Caco-2 (cell line): ENCODE measurements around the gene CROCC2. TPM values are rescaled to one million over a fixed set of nuclear protein-coding genes. Genes with fewer than 3 reads are reported as not detected.

Experiments used
- BruUV-seq: library from RNA; stranded (reverse); fragments of 400-500 nt; replicated peaks from 2 replicates; lab custom pipeline; 2021; lab: Mats Ljungman, UMichigan
- CTCF ChIA-PET: fragments of 300-600 bp; sonication (Branson Sonifier 250); formaldehyde crosslinking; loops from one replicate; lab custom pipeline; 2022; ENCODE audit warnings: antibody characterized with exemption; lab: Charles Lee
- POLR2A ChIA-PET: fragments of 300-600 bp; sonication (Branson Sonifier 250); formaldehyde crosslinking; loops from one replicate; lab custom pipeline; 2022; ENCODE audit warnings: antibody characterized with exemption; lab: Charles Lee
- DNase-seq, 2 experiments: peaks; one replicate each; pipeline versions ENCODE4 v3.0.0 to v3.0.0-alpha.2; 2020 to 2022
- H3K27me3 ChIP-seq: replicated peaks from 2 replicates; pipeline ENCODE4 v1.6.0; 2011; ENCODE audit warnings: low read length; ENCODE audit not compliant: control insufficient read depth, insufficient read depth
- H3K36me3 ChIP-seq: 2 replicates; pipeline ENCODE4 v1.5.1; 2011; ENCODE audit warnings: low read length; ENCODE audit not compliant: control insufficient read depth, insufficient read depth
- H3K4me1 ChIP-seq: fragments of 250-450 bp; sonication (Bioruptor Pico); 2 replicates; pipeline ENCODE4 v1.5.1; 2020; ENCODE audit warnings: mild to moderate bottlenecking
- H3K4me3 ChIP-seq: 2 replicates; pipeline ENCODE4 v1.5.1; 2011; ENCODE audit warnings: low read depth, mild to moderate bottlenecking, control low read depth, low read length
- H3K9me3 ChIP-seq: fragments of 250-450 bp; sonication (Bioruptor Pico); 2 replicates; pipeline ENCODE4 v1.5.1; 2020; ENCODE audit warnings: mild to moderate bottlenecking, moderate library complexity
- H3K27ac Mint-ChIP-seq: one replicate; pipeline ENCODE4 v1.8.0; 2022; ENCODE audit warnings: mixed read lengths; ENCODE audit not compliant: unreplicated experiment
- H3K27me3 Mint-ChIP-seq: one replicate; pipeline ENCODE4 v1.8.0; 2022; ENCODE audit warnings: mixed read lengths; ENCODE audit not compliant: insufficient read depth, unreplicated experiment
- H3K36me3 Mint-ChIP-seq: one replicate; pipeline ENCODE4 v1.8.0; 2022; ENCODE audit warnings: mild to moderate bottlenecking, mixed read lengths; ENCODE audit not compliant: insufficient read depth, unreplicated experiment
- H3K4me1 Mint-ChIP-seq: one replicate; pipeline ENCODE4 v1.8.0; 2022; ENCODE audit warnings: low read depth, mixed read lengths; ENCODE audit not compliant: unreplicated experiment
- H3K4me3 Mint-ChIP-seq: one replicate; pipeline ENCODE4 v1.8.0; 2022; ENCODE audit warnings: mild to moderate bottlenecking, moderate library complexity, mixed read lengths; ENCODE audit not compliant: unreplicated experiment
- H3K9me3 Mint-ChIP-seq: one replicate; pipeline ENCODE4 v1.8.0; 2022; ENCODE audit warnings: mixed read lengths; ENCODE audit not compliant: unreplicated experiment
- intact Hi-C: fragments of 100-400 bp; cut with micrococcal nuclease; formaldehyde crosslinking; loops from one replicate; pipeline ENCODE4 v1.10.0; 2022; ENCODE audit not compliant: unreplicated experiment
- total RNA-seq: library from RNA; stranded (reverse); gene quantifications from 2 replicates; pipeline ENCODE4 v1.2.3, GENCODE V29; 2022
- TF ChIP-seq, protein P1 (sequence below), 2 experiments: fragments of 200-600 bp in 1 of 2; IDR thresholded peaks; 1 replicate in 1 of 2; 2 replicates in 1 of 2; pipeline versions ENCODE4 v1.5.1 to v1.8.0; 2011 to 2022; ENCODE audit warnings: antibody characterized with exemption in 1 of 2, control low read depth in 1 of 2, inconsistent platforms in 1 of 2, low read depth in 1 of 2, low read length in 1 of 2, mild to moderate bottlenecking in 1 of 2, moderate library complexity in 1 of 2; ENCODE audit not compliant: insufficient read depth in 1 of 2, severe bottlenecking in 1 of 2, unreplicated experiment in 1 of 2

The CROCC2 gene
- total RNA-seq, 1 experiment from 2014 or later = not detected

DNA sequence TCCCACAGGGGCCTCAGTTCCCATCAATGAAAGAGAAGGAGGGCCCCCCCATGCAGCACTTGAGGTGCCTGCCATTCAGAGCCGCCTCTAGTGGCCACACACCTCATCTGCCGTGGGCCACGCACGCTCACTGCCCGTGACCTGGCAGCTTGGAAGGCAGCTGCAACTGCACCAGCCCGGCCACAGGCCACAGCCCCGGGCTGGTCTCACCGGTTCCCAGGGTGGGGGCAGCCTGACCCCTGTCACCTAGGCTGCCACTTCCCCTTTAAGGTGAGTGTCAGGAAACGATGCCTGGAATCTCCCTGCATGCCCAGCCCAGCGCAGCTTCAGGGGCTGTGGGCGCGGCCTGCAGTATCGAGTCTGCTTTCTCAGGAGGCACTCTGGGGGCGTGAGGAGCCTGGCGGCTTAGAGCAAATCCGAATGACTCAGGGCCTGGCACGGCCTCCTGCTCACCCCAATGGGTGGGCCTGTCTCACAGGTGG is 12.7 kb upstream of the CROCC2 start:
- H3K9me3 Mint-ChIP-seq = no peaks in the 10 kb centered on the region
- peak overlapping the region; percentile 81 for H3K4me3 Mint-ChIP-seq
- Histone ChIP-seq H3K36me3 (no peaks in the 10 kb centered on the region), H3K27me3 (no peaks in the 10 kb centered on the region), H3K9me3 (no peaks in the 10 kb centered on the region), H3K4me1 (peaks cover 33% of the 10 kb centered on the region), H3K4me3 (peak overlapping the region; percentile 61)
- POLR2A ChIA-PET = no interaction called here
- peak; percentile 75 to 84 for DNase-seq
- H3K4me1 Mint-ChIP-seq = peaks cover 13% of the 10 kb centered on the region
- BruUV-seq = no TSS peak
- H3K27me3 Mint-ChIP-seq = no peaks in the 10 kb centered on the region
- H3K27ac Mint-ChIP-seq = peak overlapping the region; percentile 85
- TF ChIP-seq, protein P1, sequence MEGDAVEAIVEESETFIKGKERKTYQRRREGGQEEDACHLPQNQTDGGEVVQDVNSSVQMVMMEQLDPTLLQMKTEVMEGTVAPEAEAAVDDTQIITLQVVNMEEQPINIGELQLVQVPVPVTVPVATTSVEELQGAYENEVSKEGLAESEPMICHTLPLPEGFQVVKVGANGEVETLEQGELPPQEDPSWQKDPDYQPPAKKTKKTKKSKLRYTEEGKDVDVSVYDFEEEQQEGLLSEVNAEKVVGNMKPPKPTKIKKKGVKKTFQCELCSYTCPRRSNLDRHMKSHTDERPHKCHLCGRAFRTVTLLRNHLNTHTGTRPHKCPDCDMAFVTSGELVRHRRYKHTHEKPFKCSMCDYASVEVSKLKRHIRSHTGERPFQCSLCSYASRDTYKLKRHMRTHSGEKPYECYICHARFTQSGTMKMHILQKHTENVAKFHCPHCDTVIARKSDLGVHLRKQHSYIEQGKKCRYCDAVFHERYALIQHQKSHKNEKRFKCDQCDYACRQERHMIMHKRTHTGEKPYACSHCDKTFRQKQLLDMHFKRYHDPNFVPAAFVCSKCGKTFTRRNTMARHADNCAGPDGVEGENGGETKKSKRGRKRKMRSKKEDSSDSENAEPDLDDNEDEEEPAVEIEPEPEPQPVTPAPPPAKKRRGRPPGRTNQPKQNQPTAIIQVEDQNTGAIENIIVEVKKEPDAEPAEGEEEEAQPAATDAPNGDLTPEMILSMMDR (IDR thresholded peaks at IDR 0.05; ENCODE audit: insufficient read depth in 1 of 2, low read depth in 1 of 2, low read length in 1 of 2, severe bottlenecking in 1 of 2, unreplicated experiment in 1 of 2) = peak in 1 of 2 experiments; percentile 3
- CTCF ChIA-PET = no interaction called here
- H3K36me3 Mint-ChIP-seq = peaks cover 12% of the 10 kb centered on the region
- intact Hi-C loops = loop anchor here (1.0 to 10.0 kb wide), 3 partner anchors 19 to 91 kb away; no protein-coding TSS in a partner anchor

DNA sequence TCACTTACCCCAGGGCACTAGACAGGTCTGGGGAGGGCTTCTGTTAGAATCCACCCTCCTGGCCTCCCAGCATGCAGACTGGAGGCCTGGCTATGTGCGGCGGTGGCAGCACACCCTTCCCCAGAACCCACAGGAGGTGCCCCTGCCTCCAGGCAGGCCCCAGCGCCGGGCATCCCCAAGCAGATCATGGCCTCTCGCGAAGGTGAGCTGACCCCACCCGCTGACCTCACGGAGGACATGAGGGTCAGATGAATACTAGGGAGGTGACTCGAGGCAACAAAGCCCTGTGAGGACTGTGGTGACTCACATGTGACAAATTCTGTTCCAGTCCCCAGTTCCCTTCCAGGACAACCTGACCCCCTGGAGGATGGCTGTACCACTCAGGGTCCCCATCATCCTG is 12.1 kb upstream of the CROCC2 start:
- Histone ChIP-seq H3K27me3 (no peaks in the 10 kb centered on the region), H3K4me3 (peak overlapping the region; percentile 61), H3K4me1 (peaks cover 35% of the 10 kb centered on the region), H3K9me3 (no peaks in the 10 kb centered on the region), H3K36me3 (no peaks in the 10 kb centered on the region)
- Mint-ChIP-seq H3K4me1 (peaks cover 16% of the 10 kb centered on the region), H3K27ac (peak overlapping the region; percentile 85), H3K36me3 (peaks cover 7% of the 10 kb centered on the region), H3K9me3 (no peaks in the 10 kb centered on the region), H3K27me3 (no peaks in the 10 kb centered on the region), H3K4me3 (peak overlapping the region; percentile 81)
- TF ChIP-seq, protein P1 (IDR thresholded peaks at IDR 0.05; ENCODE audit: insufficient read depth in 1 of 2, low read depth in 1 of 2, low read length in 1 of 2, severe bottlenecking in 1 of 2, unreplicated experiment in 1 of 2) = no peak
- ChIA-PET CTCF (no interaction called here), POLR2A (interaction anchor here (0.6 kb wide), 1 partner anchor 37 kb away, joined by 3 read pairs; no protein-coding TSS in a partner anchor)
- BruUV-seq = TSS peak; percentile 33
- intact Hi-C loops = loop anchor here (10.0 kb wide), 1 partner anchor 91 kb away; no protein-coding TSS in a partner anchor
- DNase-seq = peak; percentile 23 to 45

DNA sequence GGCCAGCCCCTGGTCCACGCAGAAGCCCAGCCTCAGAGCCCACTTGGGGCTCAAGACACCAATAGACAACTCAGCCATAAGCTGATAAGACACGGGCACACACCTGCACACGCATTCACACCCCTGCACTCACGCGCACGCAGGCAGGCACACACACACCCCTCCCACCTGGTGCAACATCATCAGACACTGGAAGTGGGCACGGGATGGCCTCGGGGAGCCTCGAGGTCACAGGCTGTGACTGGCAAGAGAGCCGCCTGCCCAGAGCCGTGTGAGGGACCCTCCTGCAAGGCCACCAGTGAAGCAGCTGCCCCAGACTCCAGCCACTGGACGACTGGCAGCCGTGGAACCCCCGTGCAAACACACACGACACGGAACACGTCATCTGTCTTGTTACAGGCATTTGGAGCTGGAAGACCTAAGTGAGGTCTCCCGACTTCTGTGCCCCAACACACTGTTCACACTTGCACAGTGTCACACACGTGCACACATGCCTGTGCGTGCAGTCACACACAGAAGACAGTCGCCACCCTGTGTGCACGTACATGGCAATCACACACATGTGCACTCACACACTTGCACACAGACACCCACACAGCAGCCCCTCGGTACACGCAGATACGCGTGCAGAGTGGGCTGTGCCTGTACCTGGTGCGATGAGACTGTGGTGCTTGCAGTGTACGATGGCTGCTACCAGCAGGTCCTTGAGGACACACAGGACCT is 11.1 kb upstream of the CROCC2 start:
- H3K27me3 ChIP-seq = no peaks in the 10 kb centered on the region
- POLR2A ChIA-PET = no interaction called here
- no peak for DNase-seq
- intact Hi-C loops = loop anchor here (10.0 kb wide), 1 partner anchor 90 kb away; no protein-coding TSS in a partner anchor
- peaks cover 35% of the 10 kb centered on the region for H3K4me1 ChIP-seq
- Mint-ChIP-seq H3K9me3 (no peaks in the 10 kb centered on the region), H3K4me3 (peak overlapping the region; percentile 81), H3K4me1 (peaks cover 17% of the 10 kb centered on the region), H3K36me3 (peaks cover 5% of the 10 kb centered on the region), H3K27ac (peak overlapping the region; percentile 25), H3K27me3 (no peaks in the 10 kb centered on the region)
- H3K4me3 ChIP-seq = peak overlapping the region; percentile 61
- no peaks in the 10 kb centered on the region for H3K36me3 ChIP-seq
- TF ChIP-seq, protein P1 (IDR thresholded peaks at IDR 0.05; ENCODE audit: insufficient read depth in 1 of 2, low read depth in 1 of 2, low read length in 1 of 2, severe bottlenecking in 1 of 2, unreplicated experiment in 1 of 2) = no peak
- CTCF ChIA-PET = no interaction called here
- no peaks in the 10 kb centered on the region for H3K9me3 ChIP-seq
- BruUV-seq = no TSS peak
